ENCODE data around the gene SNAPC3.

SNAPC3 gene

GRCh38 chr9:15501803-15502202 is 79.1 kb downstream of the SNAPC3 start:
- TF ChIP-seq, protein P1, sequence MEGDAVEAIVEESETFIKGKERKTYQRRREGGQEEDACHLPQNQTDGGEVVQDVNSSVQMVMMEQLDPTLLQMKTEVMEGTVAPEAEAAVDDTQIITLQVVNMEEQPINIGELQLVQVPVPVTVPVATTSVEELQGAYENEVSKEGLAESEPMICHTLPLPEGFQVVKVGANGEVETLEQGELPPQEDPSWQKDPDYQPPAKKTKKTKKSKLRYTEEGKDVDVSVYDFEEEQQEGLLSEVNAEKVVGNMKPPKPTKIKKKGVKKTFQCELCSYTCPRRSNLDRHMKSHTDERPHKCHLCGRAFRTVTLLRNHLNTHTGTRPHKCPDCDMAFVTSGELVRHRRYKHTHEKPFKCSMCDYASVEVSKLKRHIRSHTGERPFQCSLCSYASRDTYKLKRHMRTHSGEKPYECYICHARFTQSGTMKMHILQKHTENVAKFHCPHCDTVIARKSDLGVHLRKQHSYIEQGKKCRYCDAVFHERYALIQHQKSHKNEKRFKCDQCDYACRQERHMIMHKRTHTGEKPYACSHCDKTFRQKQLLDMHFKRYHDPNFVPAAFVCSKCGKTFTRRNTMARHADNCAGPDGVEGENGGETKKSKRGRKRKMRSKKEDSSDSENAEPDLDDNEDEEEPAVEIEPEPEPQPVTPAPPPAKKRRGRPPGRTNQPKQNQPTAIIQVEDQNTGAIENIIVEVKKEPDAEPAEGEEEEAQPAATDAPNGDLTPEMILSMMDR (IDR thresholded peaks at IDR 0.05; ENCODE audit: insufficient read depth, low read depth, low read length, missing control alignments): no peak
- H3K4me3 ChIP-seq (ENCODE audit: low read length): no peak overlapping the region
- DNase-seq (ENCODE audit: low read depth): no peak

DNA sequence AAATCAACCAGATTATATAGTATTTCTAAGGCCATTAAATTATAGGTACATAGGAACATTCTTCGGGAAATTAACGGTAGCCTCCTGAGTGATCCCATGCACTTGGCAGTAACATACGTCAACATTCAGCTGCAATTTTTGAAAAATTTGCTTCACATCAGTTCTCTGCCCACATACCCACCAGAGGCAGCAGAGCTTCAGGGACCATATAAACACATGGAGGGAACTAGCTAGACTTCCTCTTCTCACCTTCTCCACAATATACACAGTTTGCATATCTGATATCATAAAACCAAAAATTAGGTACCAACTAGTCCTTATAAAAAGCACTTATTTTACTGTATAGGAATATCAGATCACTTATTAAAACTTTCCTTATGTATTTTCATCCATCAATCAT is 83.2 kb downstream of the SNAPC3 start:
- no peak for DNase-seq (ENCODE audit: low read depth)
- H3K4me3 ChIP-seq (ENCODE audit: low read length): no peak overlapping the region
- TF ChIP-seq, protein P1 (IDR thresholded peaks at IDR 0.05; ENCODE audit: insufficient read depth, low read depth, low read length, missing control alignments): no peak

DNA sequence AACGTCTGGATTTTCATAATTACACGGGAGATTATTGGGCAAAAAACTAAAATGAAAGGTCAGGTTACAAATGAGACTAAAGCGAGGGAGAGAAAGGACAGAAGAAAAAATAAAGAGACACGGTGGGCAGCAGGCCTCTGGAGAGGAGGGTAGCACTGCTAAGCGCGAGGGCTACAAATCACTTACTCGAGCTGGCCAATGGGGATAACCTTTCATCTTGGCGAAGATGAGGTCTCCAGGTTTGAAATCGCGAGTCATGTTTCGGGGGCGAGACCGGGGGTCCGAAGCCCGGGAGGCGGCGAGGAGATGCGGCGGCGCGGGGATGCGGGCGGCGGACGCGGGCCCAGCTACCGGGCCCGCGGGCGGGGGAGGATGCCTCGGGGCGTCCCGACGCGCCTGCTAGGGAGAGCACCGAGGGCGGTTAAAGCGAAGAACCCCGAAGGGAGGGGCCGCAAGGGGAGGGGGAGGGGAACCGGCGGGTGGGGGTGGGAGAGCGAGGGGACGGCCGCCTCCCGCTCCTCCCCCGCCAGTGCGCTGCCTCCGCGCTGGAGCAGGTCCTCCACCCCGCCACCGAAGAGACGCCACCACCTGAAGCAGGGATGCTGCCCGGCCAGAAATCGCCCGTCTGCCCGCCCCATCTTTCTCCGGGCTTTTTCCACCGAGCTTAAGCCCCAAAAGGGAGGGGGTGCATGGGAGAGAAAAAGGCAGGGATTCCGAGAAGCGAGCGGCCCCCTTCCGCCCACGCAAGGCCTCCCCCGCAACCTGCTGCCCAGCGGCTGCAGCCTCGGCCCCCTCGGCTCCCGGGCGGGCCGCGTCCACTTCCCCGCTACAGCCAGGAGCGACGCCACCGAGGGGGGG is 87.5 kb downstream of the SNAPC3 start:
- no peak for DNase-seq (ENCODE audit: low read depth)
- TF ChIP-seq, protein P1 (IDR thresholded peaks at IDR 0.05; ENCODE audit: insufficient read depth, low read depth, low read length, missing control alignments): no peak
- H3K4me3 ChIP-seq (ENCODE audit: low read length): peak overlapping the region; percentile 78

- peak; percentile 80 for DNase-seq (ENCODE audit: low read depth)
- TF ChIP-seq, protein P1 (IDR thresholded peaks at IDR 0.05; ENCODE audit: insufficient read depth, low read depth, low read length, missing control alignments): peak; percentile 5
- peak within 1 kb of the TSS; percentile 78 for H3K4me3 ChIP-seq (ENCODE audit: low read length)
These were observed 88.3 kb downstream of the SNAPC3 start, which contains the start of gene PSIP1 for GRCh38 chr9:15510789-15511575. Gene PSIP1 (minus strand): TSS chr9:15510970. CDS start chr9:15510188, 782 bp downstream.
